C4-2B (cell line): ENCODE results near the gene DLGAP4.

Experiments
- ZFX ChIP-seq: fragments of 450-650 bp; IDR thresholded peaks from 2 replicates; pipeline ENCODE4 v1.6.1; 2017
- TF ChIP-seq, protein P1 (sequence below): fragments of 450-650 bp; conservative IDR thresholded peaks from 2 replicates; pipeline ENCODE4 v1.5.1; 2017; ENCODE audit warnings: mild to moderate bottlenecking

- TF ChIP-seq, protein P1, sequence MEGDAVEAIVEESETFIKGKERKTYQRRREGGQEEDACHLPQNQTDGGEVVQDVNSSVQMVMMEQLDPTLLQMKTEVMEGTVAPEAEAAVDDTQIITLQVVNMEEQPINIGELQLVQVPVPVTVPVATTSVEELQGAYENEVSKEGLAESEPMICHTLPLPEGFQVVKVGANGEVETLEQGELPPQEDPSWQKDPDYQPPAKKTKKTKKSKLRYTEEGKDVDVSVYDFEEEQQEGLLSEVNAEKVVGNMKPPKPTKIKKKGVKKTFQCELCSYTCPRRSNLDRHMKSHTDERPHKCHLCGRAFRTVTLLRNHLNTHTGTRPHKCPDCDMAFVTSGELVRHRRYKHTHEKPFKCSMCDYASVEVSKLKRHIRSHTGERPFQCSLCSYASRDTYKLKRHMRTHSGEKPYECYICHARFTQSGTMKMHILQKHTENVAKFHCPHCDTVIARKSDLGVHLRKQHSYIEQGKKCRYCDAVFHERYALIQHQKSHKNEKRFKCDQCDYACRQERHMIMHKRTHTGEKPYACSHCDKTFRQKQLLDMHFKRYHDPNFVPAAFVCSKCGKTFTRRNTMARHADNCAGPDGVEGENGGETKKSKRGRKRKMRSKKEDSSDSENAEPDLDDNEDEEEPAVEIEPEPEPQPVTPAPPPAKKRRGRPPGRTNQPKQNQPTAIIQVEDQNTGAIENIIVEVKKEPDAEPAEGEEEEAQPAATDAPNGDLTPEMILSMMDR = no peak
- TF ChIP-seq ZFX = no peak
Measured at GRCh38 chr20:36320898-36321695, 15.0 kb downstream of the DLGAP4 start.
